ENCODE results near the gene ERBB2. TPM values are rescaled to one million over a fixed set of nuclear protein-coding genes. Genes with fewer than 3 reads are reported as not detected.

The ERBB2 gene
- total RNA-seq, 1 donor from 2014 or later: 14.5 TPM

- DNase-seq: no peak
- no peaks in the 10 kb centered on the region for H3K27me3 Mint-ChIP-seq (ENCODE audit: unreplicated experiment)
- no peak overlapping the region for H3K4me3 Mint-ChIP-seq (ENCODE audit: unreplicated experiment)
- no peaks in the 10 kb centered on the region for H3K9me3 Mint-ChIP-seq (ENCODE audit: unreplicated experiment)
- no peaks in the 10 kb centered on the region for H3K36me3 Mint-ChIP-seq (ENCODE audit: unreplicated experiment)
- TF ChIP-seq CTCF (IDR thresholded peaks at IDR 0.05; ENCODE audit: partially characterized antibody, unreplicated experiment): no peak
- no peak overlapping the region for H3K27ac Mint-ChIP-seq (ENCODE audit: unreplicated experiment)
- H3K4me1 Mint-ChIP-seq (ENCODE audit: low read depth, unreplicated experiment): no peaks in the 10 kb centered on the region
These were observed 77.9 kb downstream of the ERBB2 start for GRCh38 chr17:39777534-39778365.

Small RNAs within 50 kb of the gene (microRNA-seq; reads per million reads assigned to microRNA genes)
- gene MIR4728 (ENCODE audit: unreplicated experiment): 2.1 reads per million, percentile 13 among the genes with 10 or more reads in this experiment

Other genes starting within 250 kb of the ERBB2 start
- gene MED1, start 248.8 kb upstream of the ERBB2 start, total RNA-seq (ENCODE audit: unreplicated experiment): 46.0 TPM
- gene CDK12, start 238.6 kb upstream of the ERBB2 start, total RNA-seq (ENCODE audit: unreplicated experiment): 49.8 TPM
- 6.3 TPM for gene NEUROD2, start 92.1 kb upstream of the ERBB2 start, total RNA-seq (ENCODE audit: unreplicated experiment)
- gene PPP1R1B, start 73.1 kb upstream of the ERBB2 start, total RNA-seq (ENCODE audit: unreplicated experiment): not detected
- gene STARD3, start 62.9 kb upstream of the ERBB2 start, total RNA-seq (ENCODE audit: unreplicated experiment): 48.0 TPM
- gene TCAP, start 34.7 kb upstream of the ERBB2 start, total RNA-seq (ENCODE audit: unreplicated experiment): 2.3 TPM
- not detected for gene PNMT, start 31.6 kb upstream of the ERBB2 start, total RNA-seq (ENCODE audit: unreplicated experiment)
- 10.7 TPM for gene PGAP3, start 12.0 kb upstream of the ERBB2 start, total RNA-seq (ENCODE audit: unreplicated experiment)
- gene MIEN1, start 30.5 kb downstream of the ERBB2 start, total RNA-seq (ENCODE audit: unreplicated experiment): 52.2 TPM
- gene GRB7, start 37.9 kb downstream of the ERBB2 start, total RNA-seq (ENCODE audit: unreplicated experiment): not detected
- gene IKZF3, start 164.2 kb downstream of the ERBB2 start, total RNA-seq (ENCODE audit: unreplicated experiment): not detected
- not detected for gene ZPBP2, start 168.1 kb downstream of the ERBB2 start, total RNA-seq (ENCODE audit: unreplicated experiment)
- gene GSDMB, start 218.6 kb downstream of the ERBB2 start, total RNA-seq (ENCODE audit: unreplicated experiment): 28.5 TPM
- gene ORMDL3, start 227.5 kb downstream of the ERBB2 start, total RNA-seq (ENCODE audit: unreplicated experiment): 70.9 TPM
- not detected for gene LRRC3C, start 227.7 kb downstream of the ERBB2 start, total RNA-seq (ENCODE audit: unreplicated experiment)